ENCODE measurements around the gene PRKCZ. TPM values are rescaled to one million over a fixed set of nuclear protein-coding genes. Genes with fewer than 3 reads are reported as not detected.
"Not testable (repeated sequence)": the region's sequence is repeated elsewhere in the genome, so short reads cannot be mapped to it uniquely, and the experiment has no call there.

The PRKCZ gene
- polyA plus RNA-seq, 1 donor: 7.8 TPM

DNA sequence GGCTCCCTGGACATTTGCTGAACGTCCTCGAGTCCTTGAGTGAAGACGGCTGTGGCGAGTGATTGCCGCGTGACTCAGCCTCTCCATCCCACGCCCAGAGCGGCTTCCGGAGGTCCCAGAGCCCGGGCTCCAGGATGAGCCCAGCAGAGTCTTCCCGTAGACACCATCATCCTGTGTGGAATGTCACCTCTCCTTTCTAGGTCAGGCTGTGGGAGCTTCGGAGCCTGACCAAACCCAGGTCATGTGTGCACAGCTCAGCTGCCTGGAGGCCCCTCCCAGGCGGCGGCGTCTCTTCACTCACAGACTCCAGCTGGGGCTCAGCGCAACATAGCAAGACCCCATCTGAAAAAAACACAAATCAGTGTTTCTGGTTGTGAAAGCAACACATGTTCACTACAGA is 38.2 kb downstream of the PRKCZ start:
- no peak for DNase-seq

DNA sequence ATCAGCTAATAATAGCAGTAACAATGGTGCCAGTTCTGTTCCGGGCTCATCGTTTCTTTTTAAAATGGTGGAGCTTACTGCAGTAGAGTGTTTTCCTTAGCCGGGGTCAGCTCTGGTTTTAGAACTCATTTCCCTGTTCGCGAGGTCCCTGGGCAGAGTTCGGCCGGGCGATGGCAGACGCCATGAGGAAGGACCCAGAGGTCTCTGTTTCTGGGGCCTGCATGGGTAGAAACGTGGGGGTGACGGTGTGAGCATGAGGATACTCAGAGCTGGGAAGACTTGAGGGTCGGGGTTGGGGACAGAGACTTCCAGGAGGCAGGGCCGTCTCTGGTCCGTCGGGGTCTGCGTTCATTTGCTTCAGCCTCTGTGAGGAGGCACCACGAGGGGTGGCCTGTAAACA is 38.8 kb downstream of the PRKCZ start:
- DNase-seq: no peak

- no peak for DNase-seq
Observed at GRCh38 chr1:2090216-2090890, 40.1 kb downstream of the PRKCZ start.

DNA sequence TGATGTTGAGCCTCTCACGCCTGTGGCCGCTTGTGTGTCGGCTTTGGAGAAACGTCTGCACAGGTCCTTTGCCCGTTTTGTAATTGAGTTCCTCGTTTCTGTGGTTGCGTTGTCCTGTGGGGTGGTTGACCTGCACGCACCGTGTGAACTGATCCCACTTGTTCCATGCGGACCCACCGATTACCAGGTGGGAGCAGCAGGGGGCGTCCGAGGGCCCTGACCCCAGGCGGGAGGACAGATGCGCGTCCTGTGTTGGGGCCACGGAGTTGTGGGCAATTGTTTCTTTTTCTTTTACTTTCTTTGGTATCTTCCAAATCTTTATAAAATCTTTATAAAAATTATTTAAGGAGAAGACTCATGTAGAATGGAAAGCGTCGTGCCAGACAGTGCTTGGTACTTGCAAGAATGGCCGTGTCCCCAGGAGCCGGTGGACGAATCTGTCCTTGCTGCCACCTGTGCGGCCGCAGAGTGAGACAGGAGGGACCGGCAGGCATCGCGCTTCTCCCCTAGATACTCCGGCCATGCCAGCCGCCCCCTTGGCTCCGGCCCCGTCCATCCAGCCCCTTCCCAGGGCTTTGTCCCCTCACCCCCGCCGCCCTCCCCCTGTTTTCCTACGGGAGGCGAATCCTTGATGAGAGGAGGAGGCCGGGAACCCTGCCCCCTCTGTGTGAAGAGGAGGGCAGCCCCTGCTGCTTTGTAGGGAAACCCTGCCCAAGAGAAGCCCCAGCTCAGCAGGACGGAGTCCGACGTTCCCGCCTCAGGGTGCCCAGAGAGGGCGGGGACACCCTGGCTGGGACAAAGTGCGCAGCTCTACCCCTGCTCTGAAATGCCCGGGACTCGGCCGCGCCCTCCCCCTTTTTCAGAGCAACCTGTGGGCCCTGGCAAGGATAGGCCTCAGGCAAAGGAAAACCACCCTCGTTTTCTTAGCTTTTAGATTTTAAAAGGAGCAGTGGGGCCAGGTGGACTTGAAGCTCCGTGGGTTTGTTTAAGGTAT is 41.7 kb downstream of the PRKCZ start:
- no peak for DNase-seq

GRCh38 chr1:2093055-2093454 is 42.8 kb downstream of the PRKCZ start:
- DNase-seq: no peak

GRCh38 chr1:2093636-2094035 is 43.4 kb downstream of the PRKCZ start:
- no peak for DNase-seq

GRCh38 chr1:2094269-2095158 is 44.3 kb downstream of the PRKCZ start:
- DNase-seq: not testable (repeated sequence)

- no peak for DNase-seq
Observed at GRCh38 chr1:2095394-2095793, 45.2 kb downstream of the PRKCZ start.

GRCh38 chr1:2095981-2096736 is 45.9 kb downstream of the PRKCZ start:
- no peak for DNase-seq

DNA sequence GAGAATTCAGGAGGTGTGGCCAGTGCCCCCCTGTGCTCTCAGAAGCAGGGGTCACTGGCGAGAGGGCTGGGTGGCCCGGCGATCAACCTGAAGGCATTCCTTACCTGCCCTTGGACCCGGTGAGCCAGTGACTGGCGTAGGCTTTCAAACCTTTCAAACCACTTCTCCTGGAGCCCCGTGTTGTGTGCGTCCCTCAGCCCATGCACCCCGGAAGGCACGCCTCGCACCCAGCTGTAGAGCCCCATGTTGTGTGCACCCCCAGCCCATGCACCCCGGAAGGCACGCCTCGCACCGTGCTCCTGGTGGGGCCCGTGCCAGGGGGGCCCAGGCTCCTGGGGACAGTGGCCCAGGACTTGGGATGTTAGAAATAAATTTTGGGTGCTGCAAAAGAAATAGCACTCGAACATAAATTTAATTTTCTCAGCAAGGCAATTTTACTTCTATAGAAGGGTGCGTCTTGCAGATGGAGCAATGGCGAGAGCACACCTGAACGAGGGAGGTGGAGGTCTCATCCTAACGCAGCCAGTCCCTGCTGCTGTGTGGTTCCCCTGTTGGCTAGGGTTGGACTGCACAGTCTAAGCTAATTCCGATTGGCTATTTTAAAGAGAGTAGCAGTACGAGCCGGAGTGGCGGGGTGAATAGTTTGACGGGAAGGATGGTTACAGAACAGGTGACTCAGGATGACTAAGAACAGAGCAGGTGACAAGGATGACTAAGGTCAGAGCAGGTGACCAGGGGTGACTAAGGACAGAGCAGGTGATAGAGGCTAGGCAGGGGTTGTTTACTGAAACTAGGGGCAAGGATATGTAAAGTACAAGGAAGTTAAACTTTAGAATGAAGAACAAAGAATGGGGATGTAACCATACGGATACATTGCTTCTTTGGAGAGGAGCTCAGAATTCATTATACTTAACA is 47.4 kb downstream of the PRKCZ start:
- no peak for DNase-seq

- no peak for DNase-seq
Observed at GRCh38 chr1:2098301-2098698, 48.1 kb downstream of the PRKCZ start.

DNA sequence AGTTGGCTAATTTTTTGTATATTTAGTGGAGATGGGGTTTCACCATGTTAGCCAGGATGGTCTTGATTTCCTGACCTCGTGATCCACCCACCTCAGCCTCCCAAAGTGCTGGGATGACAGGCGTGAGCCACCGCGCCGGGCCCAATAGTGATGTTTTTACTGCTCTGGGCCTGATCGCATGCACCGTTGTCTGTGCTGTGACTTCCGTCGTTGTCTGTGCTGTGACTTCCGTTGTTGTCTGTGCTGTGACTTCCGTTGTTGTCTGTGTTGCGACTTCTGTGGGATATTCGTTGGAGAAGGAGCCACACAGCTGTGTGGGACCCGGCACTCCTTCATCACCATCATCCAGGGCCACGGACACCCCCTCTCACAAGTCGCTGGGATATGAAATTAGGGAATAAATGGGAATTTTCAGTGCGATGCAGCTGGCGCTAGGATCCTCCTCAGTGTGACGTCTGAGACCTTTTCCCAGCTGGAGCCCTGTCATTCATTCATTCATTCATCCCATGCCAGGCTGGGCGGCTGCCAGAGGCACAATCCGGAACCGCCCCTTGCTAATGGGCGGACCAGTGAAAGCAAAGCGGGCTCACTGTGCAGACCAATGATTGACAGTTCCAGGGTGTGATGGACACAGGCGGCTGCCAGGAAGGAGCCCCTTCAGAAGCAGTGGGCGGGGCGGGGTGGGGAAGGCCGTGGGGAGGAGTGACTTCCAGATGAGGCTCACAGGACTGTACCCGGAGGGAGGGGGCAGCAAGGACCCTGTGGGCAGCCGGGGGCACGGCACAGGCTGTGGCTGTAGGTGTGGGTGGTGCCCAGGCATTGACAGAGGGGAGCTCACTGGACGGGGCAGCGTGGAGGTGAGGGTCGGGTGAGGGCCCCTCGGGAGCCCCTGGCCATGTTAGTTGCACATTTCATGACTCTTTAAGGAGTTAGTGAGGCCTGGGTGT is 48.9 kb downstream of the PRKCZ start:
- peak; percentile 20 for DNase-seq

GRCh38 chr1:2099886-2100779 is 49.9 kb downstream of the PRKCZ start:
- DNase-seq: no peak

DNA sequence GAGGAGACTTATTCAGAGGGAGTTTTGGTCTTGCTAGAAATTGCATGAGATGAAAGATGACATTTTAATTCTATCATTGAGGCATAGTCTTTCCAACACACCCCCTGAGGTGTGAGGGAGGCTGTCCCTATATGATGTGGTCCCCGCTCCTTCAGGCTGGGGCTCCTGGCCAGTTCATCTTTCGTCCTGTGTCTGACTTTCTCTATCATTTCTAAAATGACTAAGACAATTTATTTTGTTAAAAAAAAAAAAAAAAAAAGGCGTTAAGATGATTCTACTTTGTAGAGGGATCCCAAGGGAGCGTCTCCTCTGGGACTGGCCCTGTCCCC is 50.5 kb downstream of the PRKCZ start:
- no peak for DNase-seq

GRCh38 chr1:2101531-2101930 is 51.3 kb downstream of the PRKCZ start:
- DNase-seq: no peak

DNA sequence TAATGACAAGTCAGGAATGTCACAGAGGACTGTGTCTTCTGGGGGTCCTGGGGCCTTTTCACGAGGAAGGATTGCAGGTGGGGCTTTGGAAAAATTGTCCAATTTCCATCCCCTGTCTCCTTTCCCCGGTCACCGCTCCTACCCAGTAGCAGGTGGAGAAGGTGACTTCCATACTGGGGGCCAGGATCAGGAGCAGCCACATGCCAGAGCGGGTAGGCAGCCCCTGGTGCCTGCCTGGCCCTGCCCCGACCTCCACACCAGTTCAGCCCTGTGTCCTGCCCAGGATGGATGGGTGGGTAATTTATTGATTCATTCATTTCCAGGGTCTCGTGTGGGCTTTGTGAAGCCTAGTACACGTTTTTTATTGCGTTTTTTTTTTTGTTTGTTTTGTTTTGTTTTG is 51.7 kb downstream of the PRKCZ start:
- DNase-seq: no peak

- no peak for DNase-seq
Observed at GRCh38 chr1:2102753-2103152, 52.5 kb downstream of the PRKCZ start.

DNA sequence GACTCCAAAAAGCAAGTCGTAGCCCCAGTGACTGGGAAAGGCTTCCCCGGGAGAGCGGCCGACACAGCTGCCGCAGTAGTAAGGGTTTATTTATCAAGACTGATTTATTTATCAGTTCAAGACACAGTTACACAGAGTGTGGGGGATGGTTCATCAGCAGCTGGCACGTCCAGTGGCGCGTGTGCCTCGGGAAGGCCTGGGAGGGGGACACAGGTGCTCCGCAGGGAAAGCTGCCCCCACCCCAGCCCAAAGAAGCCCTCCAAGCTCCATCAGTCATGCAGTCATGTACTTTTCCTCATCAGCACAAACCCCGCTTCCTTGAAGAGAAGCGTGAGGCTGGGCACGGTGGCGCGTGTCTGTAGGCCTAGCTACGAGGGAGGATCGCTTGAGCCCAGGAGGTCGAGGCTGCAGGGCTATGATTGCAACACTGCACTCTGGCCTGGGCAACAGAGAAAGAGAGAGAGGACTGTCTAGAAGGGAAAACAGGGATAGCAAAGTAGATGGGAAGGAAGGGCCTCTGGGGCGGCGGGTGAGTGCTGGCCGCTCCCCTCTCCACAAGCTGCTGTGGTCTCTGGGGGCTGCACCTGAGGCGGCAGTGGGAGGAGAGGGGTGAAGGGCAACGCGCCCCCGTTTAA is 53.2 kb downstream of the PRKCZ start:
- no peak for DNase-seq

Measured in hindlimb muscle (tissue), 1 donor.